Gastrocnemius medialis (tissue), 4 donors: ENCODE results near the gene ASIC1.

ENCODE experiments used
- POLR2A ChIP-seq, 2 donors: fragments of 450-650 bp; IDR thresholded peaks; one replicate each; pipeline ENCODE4 v1.6.1; 2017; ENCODE audit warnings: antibody characterized with exemption in 2 of 2, mild to moderate bottlenecking in 2 of 2, moderate library complexity in 2 of 2
- TF ChIP-seq, protein P1 (sequence below), 5 experiments: fragments of 450-650 bp in 3 of 5; fragments of 200-600 bp in 2 of 5; sonication (generic) in 2 of 5; IDR thresholded peaks in 4 of 5; conservative IDR thresholded peaks in 1 of 5; 1 replicate in 4 of 5; 2 replicates in 1 of 5; pipeline ENCODE4 v1.5.1; 2016 to 2019; ENCODE audit warnings: antibody characterized with exemption in 5 of 5, mild to moderate bottlenecking in 3 of 5, moderate library complexity in 3 of 5

DNA sequence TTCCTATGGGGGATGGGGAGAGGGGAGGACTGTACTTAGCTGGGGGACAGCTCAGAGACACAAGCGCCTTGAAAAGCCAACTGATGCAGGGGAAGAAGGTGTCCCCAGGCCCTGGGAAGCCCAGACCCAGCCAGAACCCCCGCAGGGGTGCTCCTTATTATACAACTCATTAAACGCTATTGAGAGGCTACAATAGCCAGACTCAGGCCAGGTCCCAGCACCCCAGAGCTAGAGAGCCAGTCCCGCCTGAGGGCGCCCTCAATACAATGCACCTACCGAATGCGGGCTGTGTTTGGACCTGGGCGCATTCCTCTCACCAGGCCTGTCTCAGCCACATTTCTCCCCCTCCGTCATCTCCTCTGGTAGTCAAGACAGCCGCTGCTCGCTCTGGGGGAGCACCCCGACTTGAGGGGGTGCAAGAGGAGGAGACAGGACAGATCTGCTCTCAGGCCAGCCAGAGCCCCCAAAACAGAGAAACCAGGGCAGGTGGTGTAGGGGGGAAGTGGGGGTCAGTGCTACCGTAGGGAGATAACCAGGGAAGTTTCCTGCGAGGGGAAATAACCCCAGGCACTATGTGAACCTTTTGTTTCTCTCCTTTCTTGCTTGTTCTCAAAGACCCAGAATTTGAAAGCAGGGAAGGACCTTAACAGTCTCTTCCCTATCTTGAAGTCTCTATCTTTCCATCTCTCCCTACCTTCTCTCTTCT, 6.1 kb upstream of the ASIC1 start:
- TF ChIP-seq, protein P1, sequence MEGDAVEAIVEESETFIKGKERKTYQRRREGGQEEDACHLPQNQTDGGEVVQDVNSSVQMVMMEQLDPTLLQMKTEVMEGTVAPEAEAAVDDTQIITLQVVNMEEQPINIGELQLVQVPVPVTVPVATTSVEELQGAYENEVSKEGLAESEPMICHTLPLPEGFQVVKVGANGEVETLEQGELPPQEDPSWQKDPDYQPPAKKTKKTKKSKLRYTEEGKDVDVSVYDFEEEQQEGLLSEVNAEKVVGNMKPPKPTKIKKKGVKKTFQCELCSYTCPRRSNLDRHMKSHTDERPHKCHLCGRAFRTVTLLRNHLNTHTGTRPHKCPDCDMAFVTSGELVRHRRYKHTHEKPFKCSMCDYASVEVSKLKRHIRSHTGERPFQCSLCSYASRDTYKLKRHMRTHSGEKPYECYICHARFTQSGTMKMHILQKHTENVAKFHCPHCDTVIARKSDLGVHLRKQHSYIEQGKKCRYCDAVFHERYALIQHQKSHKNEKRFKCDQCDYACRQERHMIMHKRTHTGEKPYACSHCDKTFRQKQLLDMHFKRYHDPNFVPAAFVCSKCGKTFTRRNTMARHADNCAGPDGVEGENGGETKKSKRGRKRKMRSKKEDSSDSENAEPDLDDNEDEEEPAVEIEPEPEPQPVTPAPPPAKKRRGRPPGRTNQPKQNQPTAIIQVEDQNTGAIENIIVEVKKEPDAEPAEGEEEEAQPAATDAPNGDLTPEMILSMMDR (IDR thresholded peaks at IDR 0.05 in 4 of 5, conservative IDR thresholded peaks at IDR 0.05 in 1 of 5) = no peak
- TF ChIP-seq POLR2A (IDR thresholded peaks at IDR 0.05) = no peak
